DMS79 treated with DMSO at 0.1 percent for 48 hours (cell line): ENCODE measurements around the gene RNF223.
A peak's percentile ranks its signal among the peaks of the same experiment; 100 is the strongest.
"Not testable (repeated sequence)": the region's sequence is repeated elsewhere in the genome, so short reads cannot be mapped to it uniquely, and the experiment has no call there.

ENCODE experiments used
- DNase-seq: peaks from one replicate; lab custom pipeline; 2025; lab: John Stamatoyannopoulos, UW

Gene RNF223

DNA sequence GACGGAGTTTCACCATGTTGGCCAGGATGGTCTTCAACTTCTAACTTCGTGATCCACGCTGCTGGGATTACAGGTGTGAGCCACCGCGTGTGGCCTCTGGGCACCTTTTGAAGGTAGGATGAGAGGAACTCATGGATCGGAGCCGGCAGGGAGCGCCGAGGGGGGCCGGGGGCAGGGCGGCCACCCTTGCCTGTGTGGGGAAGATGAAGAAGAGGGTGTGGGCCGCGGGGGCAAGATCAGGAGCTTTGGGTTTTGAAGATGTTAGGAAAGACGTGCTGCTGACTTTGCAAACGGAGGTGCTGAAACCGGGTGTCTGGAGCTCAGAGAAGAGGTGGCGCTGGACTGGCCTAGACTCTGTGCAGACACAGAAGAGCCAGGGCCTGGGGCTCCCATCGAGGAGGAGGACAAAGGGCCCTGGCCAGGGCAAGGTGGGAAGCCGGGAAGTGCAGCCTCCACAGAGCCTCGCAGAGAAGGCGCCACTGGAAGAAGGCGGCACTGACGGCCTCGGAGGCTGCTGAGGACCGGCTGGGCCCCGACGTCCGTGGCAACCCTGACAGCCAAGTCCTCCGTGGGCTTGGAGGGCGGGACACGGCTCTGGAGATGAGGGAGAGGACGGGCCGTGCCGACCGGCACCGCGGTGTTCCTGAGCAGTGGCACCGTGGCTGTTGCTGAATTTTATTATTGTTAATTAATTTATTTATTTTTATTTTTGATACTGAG lies 13.7 kb downstream of the RNF223 start:
- DNase-seq: peak; percentile 24

DNA sequence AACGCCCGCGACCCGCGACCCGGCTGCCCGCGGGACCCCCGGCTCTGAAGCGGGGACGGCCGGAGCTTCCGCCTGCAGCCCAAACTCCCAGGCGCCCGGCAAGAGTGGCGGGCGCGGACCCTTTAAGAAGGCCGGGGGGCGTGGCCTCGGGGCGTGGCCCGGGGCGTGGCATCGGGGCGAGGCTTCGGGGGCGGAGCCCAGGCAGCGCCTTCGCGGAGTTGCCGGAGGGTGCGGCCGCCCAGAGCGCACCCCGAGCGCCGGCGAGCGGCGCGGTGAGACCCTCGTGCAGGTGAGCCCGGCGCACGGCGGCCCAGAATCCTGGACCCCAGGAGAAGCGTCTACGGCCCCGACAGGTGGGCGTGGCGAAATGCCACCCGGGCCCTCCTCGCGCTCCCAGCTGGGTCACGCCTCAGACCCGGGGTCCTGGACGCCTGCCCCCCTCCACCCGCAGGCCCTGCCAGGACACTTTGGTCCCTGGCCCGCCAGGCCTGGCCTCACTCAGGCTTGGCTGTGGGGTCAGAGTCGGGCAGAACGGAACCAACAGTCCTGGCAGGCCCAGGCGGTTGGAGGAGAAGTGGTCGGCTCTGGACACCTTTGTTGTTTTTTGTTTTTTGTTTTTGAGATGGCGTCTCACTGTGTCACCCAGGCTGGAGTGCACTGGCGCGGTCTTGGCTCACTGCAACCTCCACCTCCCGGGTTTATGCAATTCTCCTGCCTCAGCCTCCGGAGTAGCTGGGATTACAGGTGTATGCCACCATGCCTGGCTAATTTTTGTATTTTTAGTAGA lies 14.4 kb downstream of the RNF223 start:
- peak; percentile 50 for DNase-seq

DNA sequence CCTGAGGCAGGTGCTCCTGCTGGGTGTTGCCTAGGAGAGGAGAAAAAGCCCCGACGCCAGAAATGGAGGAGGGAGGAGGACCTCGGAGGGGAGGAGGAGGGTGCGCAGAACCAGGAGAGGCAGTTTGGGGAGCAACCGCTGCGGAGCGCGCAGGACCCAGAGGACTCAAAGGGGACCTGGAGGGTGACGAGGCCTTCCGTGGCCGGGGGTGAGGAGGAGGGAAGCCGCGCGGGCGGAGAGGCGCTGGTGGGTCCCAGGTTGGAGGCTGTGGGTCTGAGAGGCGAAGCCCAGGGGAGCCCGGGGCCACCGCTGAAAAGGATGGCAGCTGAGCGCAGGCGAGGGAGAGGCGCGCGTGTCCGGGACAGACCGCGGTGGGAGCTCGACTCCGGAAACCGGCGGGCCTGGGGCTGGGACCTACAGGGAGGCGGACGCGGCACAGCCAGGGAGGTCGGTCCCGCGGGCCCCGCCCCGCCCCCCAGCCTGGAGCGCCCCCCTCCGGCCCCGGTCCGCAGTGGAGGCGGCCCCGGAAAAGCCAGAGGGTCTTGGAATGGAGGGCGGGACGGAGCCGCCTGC lies 15.1 kb downstream of the RNF223 start:
- DNase-seq: peak; percentile 28

DNA sequence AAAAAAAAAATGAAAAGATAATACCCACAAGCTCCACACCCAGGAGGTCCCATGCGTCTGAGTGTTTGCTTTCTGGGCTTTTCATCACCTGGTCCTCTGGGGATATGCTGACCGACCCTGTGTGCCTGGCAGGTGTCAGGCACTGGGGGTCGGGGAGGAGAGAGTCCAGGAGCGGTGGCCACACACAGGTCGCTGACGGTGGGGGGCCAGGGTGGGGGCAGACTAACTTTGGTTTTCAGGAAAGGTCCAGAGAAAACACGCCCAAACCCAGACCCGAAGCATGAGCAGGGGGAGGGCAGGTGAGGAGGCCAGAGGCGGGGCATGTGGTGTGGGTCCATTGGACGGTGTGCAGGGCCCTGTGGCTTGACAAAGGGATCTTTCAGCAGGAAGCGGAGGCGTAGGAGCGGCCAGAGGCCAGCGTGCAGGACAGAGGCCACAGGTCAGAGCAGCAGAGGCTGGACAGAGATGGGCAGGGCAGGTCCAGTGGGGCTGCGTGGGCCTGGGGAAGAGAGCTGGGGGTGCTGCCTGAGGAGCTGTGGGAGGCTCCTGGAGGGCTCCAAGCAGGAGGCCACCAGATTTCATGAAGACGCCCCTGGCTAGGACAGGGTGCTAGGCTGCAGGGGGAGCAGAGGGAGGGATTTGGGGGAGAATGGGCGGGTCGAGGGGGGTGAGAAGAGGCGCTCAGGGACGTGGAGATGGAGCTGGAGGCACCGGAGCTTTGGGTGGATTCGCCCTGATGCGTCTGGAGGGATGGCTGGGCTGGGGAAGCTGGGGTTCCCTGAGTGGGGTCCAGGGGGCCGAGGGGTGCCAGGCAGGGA lies 15.8 kb downstream of the RNF223 start:
- no peak for DNase-seq

DNA sequence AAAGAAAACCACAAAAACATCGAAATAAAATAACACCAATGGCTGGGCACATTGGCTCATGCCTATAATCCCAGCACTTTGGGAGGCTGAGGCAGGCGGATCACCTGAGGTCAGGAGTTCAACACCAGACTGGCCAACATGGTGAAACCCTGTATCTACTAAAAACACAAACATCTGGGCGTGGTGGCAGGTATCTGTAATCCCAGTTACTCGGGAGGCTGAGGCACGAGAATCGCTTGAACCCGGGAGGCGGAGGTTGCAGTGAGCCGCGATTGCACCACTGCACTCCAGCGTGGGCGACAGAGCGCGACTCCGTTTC lies 16.4 kb downstream of the RNF223 start:
- not testable (repeated sequence) for DNase-seq

DNA sequence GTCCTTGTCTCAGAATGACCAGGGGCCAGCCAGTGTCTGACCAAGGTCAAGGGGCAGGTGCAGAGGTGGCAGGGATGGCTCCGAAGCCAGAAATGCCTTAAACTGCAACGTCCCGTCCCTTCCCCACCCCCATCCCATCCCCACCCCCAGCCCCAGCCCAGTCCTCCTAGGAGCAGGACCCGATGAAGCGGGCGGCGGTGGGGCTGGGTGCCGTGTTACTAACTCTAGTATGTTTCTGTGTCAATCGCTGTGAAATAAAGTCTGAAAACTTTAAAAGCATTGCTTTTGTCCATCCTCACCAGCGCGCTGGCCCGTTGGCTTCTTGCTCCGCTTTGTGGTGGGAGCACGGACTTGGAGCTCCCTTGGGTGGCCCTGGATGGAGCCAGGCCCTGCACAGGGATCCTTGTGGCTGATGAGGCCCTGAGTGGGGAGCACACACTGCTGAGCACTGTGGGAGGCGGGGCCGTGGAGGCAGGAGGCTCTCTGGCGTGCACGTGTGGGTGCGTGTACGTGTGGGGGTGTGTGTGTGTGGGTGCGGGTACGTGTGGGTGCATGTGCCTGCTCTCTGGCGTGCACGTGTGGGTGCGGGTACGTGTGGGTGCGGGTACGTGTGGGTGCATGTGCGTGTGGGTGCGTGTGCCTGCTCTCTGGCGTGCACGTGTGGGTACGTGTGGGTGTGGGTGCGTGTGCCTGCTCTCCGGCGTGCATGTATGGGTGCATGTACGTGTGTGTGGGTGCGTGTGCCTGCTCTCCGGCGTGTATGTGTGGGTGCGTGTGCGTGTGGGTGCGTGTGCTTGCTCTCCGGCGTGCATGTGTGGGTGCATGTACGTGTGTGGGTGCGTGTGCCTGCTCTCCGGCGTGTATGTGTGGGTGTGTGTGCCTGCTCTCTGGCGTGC lies 18.0 kb downstream of the RNF223 start:
- DNase-seq: no peak

DNA sequence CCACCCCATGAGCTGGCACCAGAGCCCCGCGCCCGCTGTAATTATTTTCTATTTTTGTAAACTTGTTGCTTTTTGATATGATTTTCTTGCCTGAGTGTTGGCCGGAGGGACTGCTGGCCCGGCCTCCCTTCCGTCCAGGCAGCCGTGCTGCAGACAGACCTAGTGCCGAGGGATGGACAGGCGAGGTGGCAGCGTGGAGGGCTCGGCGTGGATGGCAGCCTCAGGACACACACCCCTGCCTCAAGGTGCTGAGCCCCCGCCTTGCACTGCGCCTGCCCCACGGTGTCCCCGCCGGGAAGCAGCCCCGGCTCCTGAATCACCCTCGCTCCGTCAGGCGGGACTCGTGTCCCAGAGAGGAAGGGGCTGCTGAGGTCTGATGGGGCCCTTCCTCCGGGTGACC lies 19.1 kb downstream of the RNF223 start:
- no peak for DNase-seq

DNA sequence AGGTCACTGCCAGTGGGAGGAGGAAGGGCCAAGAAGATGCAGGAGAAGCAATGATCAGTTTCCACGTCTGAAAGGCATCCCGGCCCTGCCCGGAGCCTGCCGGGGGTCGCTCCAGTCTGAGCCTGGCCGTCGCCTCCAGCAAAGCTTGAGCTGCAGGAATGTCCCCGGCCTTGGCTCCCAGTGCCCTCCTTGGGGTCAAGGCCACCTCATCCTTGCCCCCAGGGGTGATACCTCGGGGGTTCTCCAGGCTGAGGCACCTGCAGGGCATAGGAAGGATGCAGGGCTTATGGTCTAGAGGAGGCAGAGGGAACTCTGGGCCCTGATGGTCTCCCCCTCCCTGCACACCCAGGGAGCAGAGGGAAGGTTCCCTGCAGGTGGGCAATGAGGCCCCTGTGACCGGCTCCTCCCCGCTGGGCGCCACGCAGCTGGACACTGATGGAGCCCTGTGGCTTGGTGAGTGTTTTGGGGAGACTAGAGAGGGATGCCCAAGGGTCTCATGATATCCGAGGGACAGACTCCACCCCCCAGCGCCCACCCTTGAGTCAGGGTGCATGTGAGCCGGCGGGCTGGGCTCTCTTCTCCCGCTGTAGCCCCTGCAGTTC lies 19.9 kb downstream of the RNF223 start:
- DNase-seq: no peak

DNA sequence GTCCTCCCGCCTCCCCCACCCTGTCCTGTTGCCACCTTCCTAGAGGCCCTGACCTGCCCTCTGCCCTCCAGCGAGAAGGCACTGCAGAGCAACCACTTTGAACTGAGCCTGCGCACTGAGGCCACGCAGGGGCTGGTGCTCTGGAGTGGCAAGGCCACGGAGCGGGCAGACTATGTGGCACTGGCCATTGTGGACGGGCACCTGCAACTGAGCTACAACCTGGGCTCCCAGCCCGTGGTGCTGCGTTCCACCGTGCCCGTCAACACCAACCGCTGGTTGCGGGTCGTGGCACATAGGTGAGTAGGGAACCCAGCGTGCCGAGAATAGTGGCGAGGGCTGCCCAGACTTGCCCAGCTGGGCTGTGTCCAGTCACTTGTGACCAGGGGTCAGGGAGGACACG lies 20.4 kb downstream of the RNF223 start:
- DNase-seq: no peak

DNA sequence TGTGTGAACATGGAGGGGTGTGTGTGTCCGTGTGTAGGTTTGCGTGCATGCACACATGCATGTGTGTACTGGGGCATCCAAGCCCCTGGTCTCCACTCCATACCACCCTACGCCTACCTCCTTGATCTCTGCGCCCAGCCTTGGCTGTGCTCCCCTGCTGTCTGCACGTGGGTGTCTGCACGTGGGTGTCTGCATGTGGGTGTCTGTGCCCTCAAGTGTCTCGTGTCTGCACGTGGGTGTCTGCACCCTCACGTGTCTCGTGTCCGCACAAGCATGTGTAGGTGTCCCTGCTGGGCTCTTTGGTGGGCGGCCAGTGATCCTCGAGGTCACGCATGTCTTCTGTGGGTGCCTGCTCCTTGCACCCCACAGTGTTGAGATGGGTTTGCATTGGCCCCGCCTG lies 21.1 kb downstream of the RNF223 start:
- no peak for DNase-seq

DNA sequence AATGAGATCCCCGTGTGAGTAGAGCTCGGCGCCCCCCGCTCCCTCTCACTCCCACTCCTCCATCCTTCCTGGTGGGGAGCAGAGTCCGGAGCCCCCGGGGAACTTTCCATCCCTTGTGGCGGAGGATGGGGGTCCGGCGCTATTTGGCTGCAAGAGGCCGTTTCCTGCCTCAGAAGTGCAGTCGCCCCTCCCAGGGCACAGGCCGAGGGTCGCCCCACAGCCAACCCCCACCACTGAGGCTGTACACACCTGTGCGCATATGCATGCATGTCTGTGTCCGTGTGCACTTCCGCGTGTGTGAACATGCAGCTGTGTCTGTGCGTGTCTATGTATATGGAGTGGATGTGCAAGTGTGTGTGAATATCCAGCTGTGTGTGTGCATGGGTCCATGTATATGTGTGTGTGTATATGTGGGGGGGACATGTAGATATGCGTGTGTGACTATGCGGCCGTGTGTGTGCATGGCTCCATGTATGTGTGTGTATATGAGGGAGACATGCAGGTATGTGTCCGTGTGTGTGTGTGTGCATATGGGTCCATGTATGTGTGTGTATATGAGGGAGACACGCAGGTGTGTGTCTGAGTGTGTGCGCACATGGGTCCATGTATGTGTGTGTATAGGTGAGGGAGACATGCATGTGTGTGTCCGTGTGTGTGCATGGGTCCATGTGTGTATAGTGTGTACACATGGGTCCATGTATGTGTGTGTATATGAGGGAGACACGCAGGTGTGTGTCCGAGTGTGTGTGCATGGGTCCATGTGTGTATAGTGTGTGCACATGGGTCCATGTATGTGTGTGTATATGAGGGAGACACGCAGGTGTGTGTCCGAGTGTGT lies 21.9 kb downstream of the RNF223 start:
- no peak for DNase-seq

DNA sequence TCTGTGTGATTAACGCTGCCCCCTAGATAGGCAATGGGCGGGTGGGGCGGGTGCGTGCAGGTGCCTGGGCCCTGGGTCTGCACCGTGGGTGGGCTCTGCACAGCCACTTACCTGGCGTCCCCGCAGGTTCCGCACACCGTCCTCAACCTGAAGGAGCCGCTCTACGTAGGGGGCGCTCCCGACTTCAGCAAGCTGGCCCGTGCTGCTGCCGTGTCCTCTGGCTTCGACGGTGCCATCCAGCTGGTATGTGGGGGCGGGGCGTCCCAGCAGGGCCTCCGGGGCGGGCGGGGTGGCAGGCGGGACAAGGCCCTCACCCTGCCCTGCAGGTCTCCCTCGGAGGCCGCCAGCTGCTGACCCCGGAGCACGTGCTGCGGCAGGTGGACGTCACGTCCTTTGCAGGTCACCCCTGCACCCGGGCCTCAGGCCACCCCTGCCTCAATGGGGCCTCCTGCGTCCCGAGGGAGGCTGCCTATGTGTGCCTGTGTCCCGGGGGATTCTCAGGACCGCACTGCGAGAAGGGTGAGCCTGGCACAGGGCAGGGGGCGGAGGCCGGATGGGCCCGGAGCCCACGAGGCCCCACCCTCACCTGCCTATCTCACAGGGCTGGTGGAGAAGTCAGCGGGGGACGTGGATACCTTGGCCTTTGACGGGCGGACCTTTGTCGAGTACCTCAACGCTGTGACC lies 22.8 kb downstream of the RNF223 start:
- no peak for DNase-seq

DNA sequence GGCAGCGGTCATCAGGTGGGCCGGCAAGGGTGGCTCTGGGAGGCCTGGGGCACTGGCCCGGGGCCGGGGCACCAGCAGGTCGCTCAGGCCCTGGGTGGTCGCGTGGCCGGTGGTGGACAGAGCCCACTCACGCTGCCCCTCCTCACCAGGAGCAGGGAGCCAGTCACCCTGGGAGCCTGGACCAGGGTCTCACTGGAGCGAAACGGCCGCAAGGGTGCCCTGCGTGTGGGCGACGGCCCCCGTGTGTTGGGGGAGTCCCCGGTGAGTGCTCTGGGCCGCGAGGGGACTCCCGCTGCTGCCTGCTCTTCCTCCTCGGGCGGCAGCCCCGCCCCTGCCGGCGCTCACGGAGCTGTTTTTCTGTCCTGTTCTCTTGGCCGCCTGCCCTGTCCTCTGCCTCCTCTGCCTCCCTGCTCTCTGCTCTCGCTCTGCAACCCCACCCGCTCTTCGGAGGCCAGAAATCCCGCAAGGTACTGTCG lies 23.5 kb downstream of the RNF223 start:
- DNase-seq: no peak

DNA sequence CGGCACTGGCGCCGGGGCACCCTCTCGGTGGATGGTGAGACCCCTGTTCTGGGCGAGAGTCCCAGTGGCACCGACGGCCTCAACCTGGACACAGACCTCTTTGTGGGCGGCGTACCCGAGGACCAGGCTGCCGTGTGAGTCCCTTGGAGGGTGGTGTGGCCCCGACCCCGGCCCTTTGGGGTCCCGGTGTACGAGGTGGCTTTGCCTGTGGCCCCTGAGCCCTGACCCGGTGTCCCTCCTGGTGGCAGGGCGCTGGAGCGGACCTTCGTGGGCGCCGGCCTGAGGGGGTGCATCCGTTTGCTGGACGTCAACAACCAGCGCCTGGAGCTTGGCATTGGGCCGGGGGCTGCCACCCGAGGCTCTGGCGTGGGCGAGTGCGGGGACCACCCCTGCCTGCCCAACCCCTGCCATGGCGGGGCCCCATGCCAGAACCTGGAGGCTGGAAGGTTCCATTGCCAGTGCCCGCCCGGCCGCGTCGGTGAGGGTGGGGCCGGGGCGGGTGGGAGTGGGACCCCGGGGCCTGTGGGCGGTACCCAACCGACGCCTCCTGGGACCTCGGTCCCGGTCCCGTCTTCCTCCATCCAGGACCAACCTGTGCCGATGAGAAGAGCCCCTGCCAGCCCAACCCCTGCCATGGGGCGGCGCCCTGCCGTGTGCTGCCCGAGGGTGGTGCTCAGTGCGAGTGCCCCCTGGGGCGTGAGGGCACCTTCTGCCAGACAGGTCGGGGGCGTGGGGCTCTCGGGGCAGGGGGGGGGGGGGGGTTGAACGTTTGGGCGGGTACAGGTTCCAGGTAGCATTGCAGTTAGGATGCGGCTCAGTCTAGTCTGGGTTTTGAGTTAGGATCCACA lies 24.6 kb downstream of the RNF223 start:
- no peak for DNase-seq

DNA sequence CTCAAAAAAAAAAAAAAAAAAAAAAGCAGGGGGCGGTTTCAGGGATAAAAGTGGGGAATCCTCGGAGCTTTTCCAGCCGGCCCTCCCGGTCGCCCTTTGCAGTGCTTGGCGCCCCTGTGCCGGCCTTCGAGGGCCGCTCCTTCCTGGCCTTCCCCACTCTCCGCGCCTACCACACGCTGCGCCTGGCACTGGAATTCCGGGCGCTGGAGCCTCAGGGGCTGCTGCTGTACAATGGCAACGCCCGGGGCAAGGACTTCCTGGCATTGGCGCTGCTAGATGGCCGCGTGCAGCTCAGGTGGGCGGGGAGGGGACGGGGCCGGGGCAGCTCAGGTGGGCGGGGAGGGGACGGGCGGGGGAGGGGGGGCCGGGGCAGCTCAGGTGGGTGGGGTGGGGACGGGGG lies 25.3 kb downstream of the RNF223 start:
- DNase-seq: no peak

DNA sequence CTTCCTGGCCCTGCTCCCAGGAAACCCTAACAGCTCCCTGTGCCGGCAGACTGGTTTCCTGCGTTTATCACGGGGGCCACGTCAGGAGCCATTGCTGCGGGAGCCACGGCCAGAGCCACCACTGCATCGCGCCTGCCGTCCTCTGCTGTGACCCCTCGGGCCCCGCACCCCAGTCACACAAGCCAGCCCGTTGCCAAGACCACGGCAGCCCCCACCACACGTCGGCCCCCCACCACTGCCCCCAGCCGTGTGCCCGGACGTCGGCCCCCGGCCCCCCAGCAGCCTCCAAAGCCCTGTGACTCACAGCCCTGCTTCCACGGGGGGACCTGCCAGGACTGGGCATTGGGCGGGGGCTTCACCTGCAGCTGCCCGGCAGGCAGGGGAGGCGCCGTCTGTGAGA lies 26.1 kb downstream of the RNF223 start:
- no peak for DNase-seq

DNA sequence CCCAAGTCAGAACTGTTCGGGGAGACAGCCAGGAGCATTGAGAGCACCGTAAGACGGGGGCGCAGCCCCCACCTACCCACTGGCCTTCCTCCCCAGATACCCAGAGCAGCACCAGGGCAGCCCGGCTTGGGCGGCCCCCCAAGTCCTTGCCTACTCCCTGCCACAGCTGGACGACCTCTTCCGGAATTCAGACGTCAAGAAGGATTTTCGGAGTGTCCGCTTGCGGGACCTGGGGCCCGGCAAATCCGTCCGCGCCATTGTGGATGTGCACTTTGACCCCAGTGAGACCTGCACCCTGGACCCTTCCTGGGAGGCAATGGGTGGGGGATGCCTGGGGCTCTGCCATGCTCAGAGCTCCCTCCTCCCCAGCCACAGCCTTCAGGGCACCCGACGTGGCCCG lies 26.7 kb downstream of the RNF223 start:
- no peak for DNase-seq

DNA sequence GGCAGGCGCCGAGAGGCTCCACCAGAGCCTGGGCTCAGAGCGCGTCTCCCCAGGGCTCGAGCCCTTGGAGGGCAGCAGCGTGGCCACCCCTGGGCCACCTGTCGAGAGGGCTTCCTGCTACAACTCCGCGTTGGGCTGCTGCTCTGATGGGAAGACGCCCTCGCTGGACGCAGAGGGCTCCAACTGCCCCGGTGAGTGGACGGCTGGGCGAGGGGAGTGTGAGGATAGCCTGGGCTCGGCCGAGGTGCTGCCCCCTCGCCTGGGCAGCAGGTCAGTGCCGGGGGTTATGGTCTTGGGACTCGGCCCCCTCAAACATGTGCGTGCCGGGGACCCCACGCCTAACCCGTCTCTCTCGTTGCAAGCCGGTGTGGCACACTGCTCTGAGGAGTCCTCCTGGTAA lies 27.3 kb downstream of the RNF223 start:
- no peak for DNase-seq

DNA sequence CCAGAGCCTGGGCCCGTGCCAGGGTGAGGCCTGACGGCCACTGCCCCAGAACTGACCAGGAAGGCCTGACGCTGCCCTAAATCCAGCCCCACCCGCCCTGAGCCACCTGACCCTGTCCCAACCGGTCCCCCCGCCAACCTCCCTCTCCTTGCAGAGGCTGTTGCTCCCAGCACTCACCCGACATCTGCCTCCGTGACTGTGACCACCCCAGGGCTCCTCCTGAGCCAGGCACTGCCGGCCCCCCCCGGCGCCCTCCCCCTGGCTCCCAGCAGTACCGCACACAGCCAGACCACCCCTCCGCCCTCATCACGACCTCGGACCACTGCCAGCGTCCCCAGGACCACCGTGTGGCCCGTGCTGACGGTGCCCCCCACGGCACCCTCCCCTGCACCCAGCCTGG lies 27.9 kb downstream of the RNF223 start:
- DNase-seq: no peak
